Measurements from ENCODE around the gene ZC3H12D. TPM values are rescaled to one million over a fixed set of nuclear protein-coding genes. Genes with fewer than 3 reads are reported as not detected.
"Not testable (repeated sequence)": the region's sequence is repeated elsewhere in the genome, so short reads cannot be mapped to it uniquely, and the experiment has no call there.

Gene ZC3H12D
- polyA plus RNA-seq, 4 donors = 0.20 to 0.55 (median 0.25) TPM

DNA sequence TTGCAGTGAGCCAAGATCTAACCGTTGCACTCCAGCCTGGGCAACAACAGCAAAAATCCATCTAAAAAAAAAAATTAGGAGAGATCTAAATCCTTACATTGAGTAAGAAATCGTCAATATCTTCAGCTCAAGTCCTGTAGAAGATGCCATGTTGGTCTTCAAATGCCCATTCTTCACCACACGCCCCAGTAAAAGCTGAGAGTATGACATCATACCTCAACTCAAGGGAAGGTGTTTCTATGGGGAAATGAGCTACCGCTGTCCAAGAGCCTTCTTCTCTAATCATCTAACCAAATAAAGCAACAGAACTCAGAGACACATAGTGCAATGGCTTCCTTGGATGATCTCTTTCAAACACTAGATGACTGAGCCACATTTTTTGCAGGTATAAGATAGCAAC lies 2.5 kb upstream of the ZC3H12D start:
- no peak for DNase-seq (ENCODE audit: low read depth in 4 of 4, low spot score in 3 of 4)

DNA sequence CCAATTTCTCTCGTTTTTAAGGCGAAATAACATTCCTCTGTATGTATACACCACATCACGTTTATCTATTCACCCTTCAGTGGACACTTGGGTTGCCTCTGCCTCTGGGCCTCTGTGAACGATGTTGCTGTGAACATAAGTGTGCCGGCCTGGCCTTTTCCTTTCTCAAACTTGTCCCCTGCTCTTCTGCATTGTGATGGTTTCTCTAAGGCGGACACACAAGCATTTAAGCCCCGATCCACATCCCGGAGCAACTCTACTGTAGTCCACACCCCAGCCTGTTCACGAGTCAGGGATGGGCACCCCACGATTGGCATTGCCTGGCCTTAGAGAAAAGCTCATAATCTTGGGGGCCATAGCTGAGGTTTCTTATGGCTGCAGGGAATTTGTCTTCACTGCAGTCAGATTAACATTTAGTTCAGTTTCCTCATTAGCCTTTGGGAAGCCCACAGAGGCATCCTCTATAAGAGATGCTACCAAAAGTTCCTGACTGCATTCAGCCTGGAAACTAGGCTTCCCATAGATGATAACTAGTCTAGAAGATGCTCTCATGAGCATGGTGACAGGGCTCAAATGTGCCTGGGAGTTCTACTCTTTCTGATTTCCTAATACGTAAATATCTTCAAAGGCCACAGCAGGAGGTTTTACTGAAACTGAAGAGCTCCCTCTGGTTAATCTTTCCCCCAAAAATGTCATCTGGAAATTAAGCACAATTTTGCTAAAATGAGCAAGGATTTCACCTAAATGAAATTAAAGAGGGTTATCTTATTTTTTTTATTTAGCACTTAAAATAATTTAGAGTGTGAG lies 762 bp downstream of the ZC3H12D start:
- no peak for DNase-seq (ENCODE audit: low read depth in 4 of 4, low spot score in 3 of 4)

DNA sequence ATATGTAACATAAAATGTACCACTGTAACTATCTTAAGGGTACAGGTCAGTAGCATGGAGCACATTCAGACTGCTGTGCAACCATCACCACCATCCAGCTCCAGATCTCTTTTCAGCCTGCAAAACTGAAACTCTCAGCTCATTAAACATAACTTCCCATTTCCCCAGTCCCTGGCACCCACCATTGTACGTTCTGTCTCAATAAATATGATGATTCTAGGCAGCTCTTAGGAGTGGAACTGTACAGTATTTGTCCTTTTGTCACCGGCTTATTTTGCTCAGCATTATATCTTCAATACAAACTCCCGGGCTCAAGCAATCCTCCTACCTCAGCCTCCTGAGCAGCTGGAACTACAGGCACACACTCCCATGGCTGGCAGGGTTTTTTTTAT lies 1.5 kb downstream of the ZC3H12D start:
- no peak for DNase-seq (ENCODE audit: low read depth in 4 of 4, low spot score in 3 of 4)

DNA sequence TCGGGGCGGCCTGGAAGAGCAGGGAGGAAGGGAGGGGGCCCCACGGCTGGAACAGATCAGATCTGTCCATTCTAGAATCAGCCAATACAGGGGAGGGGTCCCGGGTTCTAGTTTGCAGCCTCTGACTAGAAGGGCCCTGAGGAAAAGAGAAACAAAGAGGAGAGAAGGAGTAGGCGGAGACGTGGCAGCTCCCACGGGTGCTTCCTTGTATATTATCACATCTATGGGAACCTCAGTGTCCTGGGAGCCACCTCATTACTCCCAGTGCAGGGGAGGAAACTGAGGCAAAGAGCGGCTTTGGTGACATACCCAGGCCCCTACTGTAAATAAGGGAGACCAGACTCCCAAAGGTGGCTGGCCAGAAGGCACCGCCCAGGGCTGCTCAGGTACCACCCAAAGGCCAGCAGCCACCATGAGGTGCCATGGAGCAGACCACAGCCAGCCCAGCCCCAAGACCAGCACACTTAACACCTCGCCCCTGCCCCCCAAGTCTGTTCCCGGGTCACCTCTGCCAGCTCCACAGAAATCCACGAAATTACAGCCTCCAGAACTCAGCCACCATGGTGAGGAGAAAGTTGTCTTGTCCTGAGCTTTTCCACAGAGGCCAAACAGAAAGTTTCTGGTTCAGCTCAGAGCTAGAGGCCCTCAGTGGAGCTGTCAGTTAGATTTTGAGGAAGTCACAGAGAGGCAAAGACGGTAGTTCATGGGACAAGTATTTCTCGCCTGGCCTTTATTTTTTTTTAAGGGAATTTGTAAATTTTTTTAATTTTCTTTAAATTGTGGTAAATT lies 2.1 kb downstream of the ZC3H12D start:
- no peak for DNase-seq (ENCODE audit: low read depth in 4 of 4, low spot score in 3 of 4)

DNA sequence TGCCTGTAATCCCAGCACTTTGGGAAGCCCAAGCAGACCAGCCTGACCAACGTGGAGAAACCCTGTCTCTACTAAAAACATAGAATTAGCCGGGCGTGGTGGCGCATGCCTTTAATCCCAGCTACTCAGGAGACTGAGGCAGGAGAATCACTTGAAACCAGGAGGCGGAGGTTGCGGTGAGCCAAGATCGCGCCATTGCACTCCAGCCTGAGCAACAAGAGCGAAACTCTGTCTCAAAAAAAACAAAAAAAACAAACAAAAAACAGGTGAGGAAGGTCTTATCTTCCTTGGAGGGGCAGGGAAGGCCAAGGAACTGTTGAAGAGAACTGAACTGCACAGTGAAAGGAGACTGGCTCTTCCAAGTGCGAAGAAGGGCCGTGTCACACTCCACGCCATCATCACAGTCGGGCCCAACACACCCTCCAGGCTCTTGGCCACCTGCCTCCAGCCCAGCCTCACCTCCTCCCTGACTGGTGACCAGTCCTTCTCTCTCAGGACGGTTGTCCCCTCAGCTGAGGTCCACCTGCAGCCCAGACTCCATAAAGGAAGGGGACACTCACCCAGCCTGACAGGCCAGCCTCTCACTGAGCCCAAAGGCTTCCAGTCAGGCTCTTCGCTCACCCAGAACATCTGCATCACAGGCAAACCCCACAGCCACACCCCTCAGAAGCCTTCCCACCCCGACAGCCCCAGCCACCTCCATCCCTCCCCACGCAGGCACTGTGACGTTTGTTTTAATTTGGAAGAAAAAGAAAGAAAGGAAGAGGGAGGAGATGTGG lies 4.1 kb downstream of the ZC3H12D start:
- no peak for DNase-seq (ENCODE audit: low read depth in 4 of 4, low spot score in 3 of 4)

DNA sequence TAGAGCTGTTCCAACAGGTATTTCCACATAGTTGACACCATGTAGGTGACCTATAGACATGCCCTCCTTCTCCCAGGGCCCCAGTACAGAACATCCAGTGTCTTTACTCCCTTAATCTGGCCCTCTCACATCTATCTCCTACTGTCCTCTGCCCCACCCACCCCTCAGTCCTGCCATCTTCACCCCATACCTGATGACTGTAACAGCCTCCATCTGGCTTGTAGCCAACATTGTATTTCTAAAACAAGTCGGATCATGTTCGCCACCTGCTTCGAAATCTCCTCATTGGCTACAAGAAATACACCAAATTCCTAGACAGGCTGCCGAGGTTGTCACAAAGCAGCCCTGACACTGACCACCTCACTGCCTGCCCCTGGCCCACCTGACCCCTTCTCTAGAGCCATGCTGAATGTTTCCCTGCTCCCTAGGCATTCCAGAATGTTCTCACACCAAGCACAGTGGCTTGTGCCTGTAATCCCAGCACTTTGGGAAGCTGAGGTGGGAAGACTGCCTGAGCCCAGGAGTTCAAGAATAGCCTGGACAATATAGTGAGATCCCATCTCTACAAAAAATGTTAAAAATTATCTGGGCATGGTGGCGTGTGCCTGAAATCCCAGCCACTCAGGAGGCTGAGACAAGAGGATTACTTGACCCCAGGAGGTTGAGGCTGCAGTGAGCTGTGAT lies 6.0 kb downstream of the ZC3H12D start:
- DNase-seq (ENCODE audit: low read depth in 4 of 4, low spot score in 3 of 4) = no peak

DNA sequence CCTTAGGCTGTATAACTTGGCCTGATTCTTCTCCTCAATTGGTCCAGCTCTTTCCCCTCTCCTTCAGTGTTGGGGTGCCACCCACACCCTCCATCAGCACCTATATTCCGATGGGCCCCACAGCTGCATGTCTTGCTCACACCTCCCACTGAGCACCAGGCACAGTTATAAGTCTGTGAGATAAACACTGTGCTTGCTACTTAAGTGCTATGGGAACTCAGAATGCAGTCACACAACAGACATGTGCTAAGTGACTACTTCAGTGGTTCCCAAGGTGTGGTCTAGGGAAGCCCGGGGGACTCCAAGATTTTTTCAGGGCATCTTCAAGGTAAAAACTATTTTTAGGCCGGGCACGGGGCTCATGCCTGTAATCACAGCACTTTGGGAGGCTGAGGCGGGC lies 7.3 kb downstream of the ZC3H12D start:
- no peak for DNase-seq (ENCODE audit: low read depth in 4 of 4, low spot score in 3 of 4)

DNA sequence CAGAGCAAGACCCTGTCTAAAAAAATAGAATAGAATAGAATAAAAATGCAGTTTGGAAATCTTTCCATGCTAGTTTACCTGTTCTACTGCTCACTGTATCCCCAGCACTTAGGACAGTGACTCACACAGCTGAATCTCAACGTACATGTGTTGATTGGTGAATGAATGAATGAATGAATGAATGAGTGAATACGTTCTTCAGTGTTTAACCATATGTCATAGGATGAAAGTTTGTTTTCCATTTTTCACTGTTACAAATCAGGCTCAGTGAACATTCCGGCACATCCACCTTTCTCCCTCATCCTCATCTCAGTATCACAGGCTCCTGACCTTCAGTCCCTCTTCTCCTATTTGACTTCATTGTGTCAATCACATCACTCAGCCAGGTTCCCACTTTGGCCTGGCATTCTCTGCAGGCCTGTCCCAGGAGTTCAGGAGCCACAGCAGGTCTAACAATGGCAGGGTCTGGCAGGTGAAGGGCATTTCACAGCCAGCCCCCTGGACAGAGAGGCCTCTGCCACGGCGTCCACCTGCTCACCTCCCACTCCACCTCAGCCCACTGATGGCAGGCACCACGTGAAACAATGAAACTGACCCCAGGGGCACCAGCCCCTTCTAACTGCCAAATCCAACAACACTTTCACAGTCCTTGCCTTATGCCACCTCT lies 7.9 kb downstream of the ZC3H12D start:
- no peak for DNase-seq (ENCODE audit: low read depth in 4 of 4, low spot score in 3 of 4)

DNA sequence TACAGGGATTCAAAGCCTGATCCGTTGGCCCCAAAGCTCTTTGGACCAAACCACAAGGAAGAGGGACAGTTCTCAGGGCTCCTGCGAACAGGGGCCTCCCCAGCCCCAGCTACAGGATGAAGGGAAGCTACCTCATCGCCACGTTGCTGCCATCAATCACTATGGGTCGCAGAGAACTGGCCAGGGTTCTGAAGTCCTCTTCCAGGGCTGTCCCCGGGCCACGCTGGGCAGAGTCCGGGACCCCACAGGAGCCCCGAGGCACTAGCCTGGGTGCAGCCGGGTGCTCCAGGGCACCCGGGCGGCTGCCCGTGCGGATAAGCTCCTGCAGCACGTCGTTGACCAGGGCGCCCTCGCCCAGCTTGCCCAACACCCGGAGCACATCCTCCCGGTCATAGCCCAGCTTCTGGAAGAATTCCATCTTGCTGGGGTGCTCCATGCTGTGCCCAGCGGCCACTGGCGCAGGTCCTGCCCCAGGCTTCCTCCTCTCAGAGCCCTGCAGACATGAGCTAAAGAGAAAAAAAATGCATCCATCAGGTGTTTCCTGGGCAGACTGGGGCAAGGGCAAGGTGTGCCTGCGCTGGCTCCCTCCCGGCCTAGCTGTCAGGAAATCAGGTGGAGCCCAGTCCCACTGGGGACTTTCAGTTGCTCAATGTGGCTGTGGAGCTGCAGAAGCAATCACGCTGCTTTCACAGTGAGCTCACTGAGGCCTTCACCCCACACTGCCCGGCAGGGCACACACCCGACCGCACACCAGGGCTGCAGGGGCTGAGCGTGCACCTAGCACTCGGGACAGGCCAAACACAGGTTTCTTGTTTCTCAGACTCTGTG lies 10.5 kb downstream of the ZC3H12D start:
- DNase-seq (ENCODE audit: low read depth in 4 of 4, low spot score in 3 of 4) = no peak

DNA sequence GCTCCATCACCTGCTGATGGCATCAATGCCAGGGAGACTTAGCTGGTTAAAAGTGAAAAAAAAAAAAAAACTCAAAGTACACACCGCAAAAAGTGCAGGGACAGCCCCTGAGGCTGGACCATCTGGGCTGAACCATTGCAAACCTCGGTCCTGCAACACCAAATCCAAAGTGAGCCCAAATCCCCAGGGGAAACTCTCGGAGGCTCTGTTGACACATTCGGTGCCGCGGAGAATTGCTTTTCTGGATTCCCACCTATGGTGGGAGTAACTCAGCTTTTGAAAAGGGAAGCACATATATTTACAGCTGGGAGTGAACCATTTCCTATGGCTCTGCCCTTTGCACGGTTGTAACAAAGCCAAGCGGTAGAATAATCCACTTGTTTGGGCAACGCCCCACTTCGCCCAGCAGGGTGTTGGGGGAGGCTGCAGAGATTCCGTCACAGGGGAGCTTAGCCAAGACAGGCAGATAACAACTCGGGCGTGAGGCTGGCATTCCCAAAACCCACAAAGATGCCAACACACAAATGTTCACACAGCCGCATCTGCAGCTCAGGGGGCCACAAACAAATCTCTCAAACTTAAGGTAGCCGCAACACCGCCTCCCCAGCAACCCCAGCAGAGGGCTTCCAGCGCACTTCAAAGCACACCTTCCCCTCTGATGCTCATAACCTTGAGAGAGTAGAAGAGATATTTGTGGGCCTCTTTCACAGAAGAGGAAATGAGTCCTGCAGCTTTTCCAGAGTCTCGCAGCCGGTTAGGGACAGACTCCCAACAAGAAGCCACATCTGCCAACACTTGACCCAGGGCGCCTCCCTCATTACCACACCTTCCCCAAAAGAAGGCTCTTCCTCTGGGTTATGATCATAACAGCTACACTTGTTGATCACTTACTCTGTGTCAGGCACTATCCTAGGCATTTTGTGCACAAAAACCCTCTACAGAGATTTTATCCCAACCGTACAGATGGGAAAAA lies 11.4 kb downstream of the ZC3H12D start:
- DNase-seq (ENCODE audit: low read depth in 4 of 4, low spot score in 3 of 4) = no peak

DNA sequence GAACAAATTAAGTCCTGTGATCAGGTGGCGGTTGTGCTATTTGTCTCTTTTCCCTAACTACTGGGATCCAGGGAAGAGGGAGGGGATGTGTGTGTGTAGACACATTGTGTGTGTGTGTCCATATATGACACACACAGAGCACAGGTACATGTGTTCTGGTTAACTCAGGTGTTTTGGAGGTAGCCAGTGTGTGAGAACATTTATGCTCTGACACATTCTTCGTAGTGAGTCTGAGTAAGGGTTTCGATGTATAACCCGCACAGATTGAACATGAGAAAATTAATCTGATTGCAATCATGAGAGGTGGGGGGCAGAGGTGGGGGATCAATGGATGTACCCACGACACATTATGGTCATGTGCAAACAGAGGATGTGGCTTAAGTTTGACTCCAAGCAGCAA lies 12.6 kb downstream of the ZC3H12D start:
- DNase-seq (ENCODE audit: low read depth in 4 of 4, low spot score in 3 of 4) = no peak

DNA sequence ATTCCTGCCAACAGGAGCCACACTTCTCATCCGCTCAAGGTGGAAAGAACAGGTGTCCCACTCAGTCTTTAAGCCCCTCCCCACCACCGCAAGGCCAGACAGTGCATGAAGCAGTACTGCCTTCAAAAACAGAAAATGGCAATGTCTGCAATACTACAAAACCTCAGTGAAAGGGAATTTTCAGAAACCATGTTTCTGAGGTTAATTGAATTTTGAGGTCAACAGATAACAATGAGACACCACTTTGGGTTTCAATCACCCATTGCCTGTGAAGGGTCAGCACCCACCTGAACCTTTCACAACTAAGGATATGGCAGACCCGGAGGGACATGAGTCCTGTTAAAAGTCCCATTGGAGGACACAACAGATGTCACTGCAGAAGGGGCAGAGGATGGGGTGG lies 13.0 kb downstream of the ZC3H12D start:
- DNase-seq (ENCODE audit: low read depth in 4 of 4, low spot score in 3 of 4) = no peak

DNA sequence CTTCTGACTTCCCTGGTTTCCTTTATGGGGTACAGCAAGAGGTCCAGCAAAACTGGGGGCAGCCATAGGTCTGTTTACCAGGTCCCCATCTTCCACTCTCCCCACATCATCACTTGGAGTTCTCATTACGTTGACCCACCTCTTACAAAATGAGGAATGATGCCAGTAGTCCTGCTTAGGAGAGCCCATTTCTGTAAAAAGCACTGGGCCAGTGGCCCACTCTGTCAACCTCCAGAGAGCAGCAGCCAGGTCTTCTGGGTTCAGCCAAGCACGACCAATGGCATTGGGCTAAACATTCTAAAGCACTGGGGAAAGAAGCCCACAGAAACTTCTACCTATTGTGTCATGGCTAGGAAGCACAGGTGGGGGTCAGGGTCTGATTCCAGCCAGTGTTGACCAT lies 13.9 kb downstream of the ZC3H12D start:
- no peak for DNase-seq (ENCODE audit: low read depth in 4 of 4, low spot score in 3 of 4)

DNA sequence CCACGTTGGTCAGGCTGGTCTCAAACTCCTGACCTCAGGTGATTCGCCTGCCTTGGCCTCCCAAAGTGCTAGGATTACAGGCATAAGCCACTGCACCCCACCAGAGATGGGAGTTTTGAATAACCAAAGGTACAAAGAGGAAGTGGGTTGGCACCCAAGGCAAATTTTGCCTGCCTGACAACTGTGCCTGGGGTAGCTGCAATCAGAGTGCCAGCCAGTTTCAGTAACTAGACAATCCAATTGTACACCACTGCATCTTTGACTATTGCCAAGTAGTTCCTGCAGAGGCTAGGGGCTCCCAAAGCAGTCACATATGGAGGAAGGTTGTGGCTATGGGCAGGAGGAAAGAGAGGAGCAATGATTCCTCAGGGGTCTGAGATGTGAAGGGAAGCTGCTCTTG lies 16.6 kb downstream of the ZC3H12D start:
- DNase-seq (ENCODE audit: low read depth in 4 of 4, low spot score in 3 of 4) = no peak

DNA sequence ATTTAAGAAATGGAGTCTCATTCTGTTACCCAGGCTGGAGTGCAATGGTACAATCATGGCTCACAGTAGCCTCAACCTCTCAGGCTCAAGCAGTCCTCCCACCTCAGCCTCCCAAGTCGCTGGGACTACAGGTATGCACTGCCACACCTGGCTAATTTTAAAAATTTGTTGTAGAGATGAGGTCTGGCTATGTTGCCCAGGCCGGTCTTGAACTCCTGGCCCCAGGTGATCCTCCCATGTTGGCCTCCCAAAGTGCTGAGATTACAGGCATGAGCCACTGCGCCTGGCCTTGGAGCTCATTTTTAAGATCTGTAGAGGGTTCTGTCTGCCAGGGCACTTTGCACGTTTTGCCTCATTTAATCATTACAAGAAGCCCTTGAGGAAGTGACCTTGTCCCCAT lies 17.5 kb downstream of the ZC3H12D start:
- DNase-seq (ENCODE audit: low read depth in 4 of 4, low spot score in 3 of 4) = no peak

DNA sequence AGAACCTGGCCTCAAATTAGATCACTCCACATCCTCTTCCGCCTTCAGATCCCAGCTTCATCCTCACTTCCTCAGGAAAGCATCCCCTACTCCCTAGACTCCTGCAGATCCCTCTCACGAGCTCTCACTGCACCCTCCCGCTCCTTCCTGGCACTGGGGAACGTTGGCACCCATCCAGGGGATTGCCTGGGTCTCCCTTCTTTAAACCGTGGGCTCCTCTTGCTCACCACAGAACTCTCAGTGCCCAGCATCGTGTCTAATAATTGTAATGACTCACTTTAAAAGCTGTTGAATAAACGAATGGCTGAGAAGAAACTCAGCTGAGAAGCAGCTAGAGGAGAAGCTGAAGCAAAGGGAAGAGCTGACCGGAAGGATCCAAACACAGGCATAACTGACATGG lies 20.4 kb downstream of the ZC3H12D start:
- no peak for DNase-seq (ENCODE audit: low read depth in 4 of 4, low spot score in 3 of 4)

DNA sequence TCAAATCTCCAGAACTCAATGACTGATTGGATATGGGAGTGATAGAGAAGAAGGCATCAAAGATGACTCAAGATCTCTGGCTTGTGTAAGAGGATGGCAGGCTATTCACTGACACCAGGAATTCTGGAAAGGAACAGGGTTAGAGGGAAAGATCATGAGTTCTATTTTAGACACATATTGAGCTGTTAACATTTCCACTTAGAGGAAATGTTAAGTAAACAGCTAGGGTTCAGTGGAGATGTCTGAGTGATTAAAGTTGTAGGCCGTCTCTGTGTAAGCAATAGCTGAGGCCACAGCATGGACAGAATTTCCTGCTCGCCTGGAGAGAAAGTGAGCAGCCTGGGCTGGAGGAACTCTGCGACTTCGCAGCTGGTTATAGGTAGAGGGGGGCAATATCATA lies 21.0 kb downstream of the ZC3H12D start:
- no peak for DNase-seq (ENCODE audit: low read depth in 4 of 4, low spot score in 3 of 4)

DNA sequence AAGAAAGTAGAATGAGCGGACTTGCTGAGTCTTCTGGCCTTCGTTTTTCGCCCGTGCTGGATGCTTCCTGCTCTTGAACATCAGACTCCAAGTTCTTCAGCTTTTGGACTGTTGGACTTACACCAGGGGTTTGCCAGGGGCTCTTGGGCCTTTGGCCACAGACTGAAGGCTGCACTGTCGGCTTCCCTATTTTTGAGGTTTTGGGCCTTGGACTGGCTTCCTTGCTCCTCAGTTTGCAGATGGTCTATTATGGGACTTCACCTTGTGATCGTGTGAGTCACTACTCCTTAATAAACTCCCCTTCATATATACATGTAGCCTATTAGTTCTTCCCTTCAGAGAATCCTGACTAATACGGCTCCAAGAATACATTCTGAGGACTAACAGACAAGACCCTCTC lies 22.1 kb downstream of the ZC3H12D start:
- DNase-seq (ENCODE audit: low read depth in 4 of 4, low spot score in 3 of 4) = not testable (repeated sequence)
